ENCODE data around the gene CTBP2.

GRCh38 chr10:124990671-124991625, 169.4 kb downstream of the CTBP2 start:
- TF ChIP-seq, protein P1, sequence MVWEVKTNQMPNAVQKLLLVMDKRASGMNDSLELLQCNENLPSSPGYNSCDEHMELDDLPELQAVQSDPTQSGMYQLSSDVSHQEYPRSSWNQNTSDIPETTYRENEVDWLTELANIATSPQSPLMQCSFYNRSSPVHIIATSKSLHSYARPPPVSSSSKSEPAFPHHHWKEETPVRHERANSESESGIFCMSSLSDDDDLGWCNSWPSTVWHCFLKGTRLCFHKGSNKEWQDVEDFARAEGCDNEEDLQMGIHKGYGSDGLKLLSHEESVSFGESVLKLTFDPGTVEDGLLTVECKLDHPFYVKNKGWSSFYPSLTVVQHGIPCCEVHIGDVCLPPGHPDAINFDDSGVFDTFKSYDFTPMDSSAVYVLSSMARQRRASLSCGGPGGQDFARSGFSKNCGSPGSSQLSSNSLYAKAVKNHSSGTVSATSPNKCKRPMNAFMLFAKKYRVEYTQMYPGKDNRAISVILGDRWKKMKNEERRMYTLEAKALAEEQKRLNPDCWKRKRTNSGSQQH (CRISPR knock-in tag; IDR thresholded peaks at IDR 0.05; ENCODE audit: low read depth) = no peak
- TF ChIP-seq ZNF660 (CRISPR knock-in tag; IDR thresholded peaks at IDR 0.05; ENCODE audit: borderline replicate concordance, low read depth) = no peak
- TF ChIP-seq, protein P2, sequence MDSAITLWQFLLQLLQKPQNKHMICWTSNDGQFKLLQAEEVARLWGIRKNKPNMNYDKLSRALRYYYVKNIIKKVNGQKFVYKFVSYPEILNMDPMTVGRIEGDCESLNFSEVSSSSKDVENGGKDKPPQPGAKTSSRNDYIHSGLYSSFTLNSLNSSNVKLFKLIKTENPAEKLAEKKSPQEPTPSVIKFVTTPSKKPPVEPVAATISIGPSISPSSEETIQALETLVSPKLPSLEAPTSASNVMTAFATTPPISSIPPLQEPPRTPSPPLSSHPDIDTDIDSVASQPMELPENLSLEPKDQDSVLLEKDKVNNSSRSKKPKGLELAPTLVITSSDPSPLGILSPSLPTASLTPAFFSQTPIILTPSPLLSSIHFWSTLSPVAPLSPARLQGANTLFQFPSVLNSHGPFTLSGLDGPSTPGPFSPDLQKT (CRISPR knock-in tag; IDR thresholded peaks at IDR 0.05; ENCODE audit: borderline replicate concordance) = no peak

Measured in HepG2 (cell line).